ENCODE measurements around the gene CCP110.
A peak's percentile ranks its signal among the peaks of the same experiment; 100 is the strongest.

CCP110 gene, protein sequence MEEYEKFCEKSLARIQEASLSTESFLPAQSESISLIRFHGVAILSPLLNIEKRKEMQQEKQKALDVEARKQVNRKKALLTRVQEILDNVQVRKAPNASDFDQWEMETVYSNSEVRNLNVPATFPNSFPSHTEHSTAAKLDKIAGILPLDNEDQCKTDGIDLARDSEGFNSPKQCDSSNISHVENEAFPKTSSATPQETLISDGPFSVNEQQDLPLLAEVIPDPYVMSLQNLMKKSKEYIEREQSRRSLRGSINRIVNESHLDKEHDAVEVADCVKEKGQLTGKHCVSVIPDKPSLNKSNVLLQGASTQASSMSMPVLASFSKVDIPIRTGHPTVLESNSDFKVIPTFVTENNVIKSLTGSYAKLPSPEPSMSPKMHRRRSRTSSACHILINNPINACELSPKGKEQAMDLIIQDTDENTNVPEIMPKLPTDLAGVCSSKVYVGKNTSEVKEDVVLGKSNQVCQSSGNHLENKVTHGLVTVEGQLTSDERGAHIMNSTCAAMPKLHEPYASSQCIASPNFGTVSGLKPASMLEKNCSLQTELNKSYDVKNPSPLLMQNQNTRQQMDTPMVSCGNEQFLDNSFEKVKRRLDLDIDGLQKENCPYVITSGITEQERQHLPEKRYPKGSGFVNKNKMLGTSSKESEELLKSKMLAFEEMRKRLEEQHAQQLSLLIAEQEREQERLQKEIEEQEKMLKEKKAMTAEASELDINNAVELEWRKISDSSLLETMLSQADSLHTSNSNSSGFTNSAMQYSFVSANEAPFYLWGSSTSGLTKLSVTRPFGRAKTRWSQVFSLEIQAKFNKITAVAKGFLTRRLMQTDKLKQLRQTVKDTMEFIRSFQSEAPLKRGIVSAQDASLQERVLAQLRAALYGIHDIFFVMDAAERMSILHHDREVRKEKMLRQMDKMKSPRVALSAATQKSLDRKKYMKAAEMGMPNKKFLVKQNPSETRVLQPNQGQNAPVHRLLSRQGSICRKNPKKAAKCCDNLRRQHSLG

DNA sequence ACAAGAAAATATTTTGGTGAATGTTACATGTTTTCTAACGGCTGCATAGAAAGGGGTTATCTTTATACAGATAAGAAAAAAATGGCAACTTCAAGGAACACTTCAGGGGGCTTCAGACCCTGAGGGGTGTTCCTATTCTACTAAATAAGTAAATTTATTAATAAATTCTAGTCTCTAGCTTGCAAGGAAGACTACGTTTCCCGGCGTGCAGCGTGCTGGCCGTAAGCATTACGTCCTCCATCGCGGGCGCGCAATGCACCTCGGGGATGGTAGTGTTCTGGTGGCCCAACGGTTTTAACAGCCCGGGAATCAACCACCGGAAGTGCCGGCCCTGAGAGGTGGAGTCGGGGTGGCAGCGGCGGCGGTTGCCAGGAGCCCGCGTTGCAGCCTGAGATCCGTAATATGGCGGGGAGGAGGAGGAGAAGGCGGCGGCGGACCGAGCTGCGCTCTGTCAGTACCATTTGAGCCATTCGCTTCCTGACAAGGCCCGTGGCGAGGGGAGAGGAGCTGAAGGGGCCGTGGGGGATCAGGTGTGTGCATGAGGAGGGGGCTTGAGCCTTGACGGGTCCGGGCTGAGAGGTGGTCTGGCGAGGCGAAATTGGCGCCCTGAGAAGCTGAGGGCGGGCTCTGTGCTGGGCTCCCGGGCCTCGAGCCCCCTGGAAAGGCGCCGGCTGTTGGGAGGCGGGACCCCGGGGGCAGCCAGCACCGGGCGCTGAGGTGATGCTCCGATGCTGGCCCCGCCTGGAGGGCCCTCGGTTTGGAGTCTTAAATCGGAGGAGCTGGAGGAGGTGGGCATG is at the start of gene CCP110:
Gene CCP110, plus strand, starts transcription at position 384 of the 797 bp plus-strand sequence. CDS start 3,940 bp downstream, outside the sequence.
- peak; percentile 87 for FAIRE-seq
- DNase-seq (ENCODE audit: insufficient read length, low spot score), result peak; percentile 70

DNA sequence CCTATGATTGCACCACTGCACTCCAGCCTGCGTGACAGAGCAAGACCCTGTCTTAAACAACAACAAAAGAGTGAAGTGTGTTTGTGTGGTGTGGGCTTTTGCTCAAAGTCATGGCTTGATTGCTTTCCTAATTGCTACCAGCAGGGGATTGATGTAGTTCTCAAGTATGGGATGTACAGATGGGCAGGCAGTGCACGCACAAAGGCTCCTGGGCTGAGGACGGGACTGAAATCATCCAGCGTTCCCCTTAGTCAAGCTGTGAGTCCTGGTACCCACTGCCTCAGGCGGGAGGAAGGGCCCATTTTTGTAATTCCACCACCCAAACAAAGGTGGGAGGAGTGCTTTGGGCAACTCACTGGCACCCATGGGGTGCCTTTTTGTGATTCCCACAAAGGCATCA is 49.1 kb upstream of the CCP110 start:
- FAIRE-seq, result no peak
- DNase-seq (ENCODE audit: insufficient read length, low spot score), result no peak

DNA sequence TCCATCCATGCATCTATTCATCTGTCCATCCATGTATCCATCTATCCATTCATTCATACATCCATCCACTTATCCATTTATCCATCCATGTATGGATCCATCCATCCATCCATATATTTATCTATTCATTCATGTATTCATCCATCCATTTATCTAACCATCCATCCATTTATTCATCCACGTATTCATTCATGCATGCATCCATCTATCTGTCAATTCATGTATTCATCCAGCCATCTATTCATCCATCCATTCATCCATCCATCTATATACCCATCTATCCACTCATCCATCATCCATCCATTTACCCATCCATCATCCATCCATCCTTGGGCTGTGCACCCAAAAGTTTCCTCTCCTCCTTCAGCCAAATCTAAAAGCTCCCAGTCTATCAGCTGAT is 45.2 kb upstream of the CCP110 start:
- FAIRE-seq (no peak), DNase-seq (ENCODE audit: insufficient read length, low spot score) (no peak)

DNA sequence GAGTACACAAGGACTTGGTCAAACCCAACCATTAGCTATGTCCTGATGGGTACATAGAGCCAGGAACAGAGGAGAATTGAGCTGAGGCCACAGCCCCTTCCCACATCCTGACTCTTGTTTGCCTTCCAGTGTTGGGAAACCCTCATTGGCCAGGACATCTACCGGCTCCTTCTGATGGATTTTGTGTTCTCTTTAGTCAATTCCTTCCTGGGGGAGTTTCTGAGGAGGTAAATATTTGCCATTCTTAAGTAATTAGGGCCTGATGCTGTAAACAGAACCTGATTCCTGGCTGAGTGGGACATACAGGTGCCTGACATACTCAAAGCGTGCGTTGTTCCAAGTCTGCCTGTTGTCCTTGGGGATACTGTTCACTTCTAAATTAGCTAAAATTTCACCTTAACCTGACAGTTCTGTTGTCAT is 44.4 kb upstream of the CCP110 start:
- DNase-seq (ENCODE audit: insufficient read length, low spot score) (no peak), FAIRE-seq (no peak)

DNA sequence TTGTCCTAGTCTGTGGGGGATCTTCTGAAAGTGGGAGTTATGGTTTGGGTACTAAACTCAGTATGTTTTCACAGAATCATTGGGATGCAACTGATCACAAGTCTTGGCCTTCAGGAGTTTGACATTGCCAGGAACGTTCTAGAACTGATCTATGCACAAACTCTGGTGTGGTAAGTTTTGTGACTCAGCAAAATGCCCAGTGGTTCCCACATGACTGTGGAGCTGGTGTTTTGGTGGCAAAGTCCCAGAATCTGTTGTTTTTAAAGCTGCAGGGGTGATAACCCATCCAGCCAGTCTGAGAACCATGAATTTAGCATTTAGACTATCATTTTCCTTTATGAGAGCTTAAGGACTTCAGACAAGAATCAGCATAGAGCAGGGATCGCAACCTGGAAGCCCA is 42.4 kb upstream of the CCP110 start:
- FAIRE-seq, result no peak
- DNase-seq (ENCODE audit: insufficient read length, low spot score), result no peak

DNA sequence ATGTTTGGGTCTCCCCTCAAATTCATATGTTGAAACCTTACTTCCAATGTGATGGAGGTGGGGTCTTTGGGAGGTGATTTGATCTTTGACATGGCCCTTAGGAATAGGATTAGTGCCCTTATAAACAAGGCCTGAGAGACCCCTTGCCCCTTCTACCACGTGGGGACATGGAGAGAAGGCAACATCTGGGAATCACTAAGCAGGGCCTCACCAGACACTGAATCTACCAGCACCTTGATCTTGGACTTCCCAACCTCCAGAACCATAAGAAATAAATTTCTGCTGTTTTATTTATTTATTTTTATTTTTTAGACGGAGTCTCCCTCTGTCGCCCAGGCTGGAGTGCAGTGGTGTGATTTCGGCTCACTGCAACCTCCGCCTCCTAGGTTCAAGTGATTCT is 42.0 kb upstream of the CCP110 start:
- FAIRE-seq, result no peak
- no peak for DNase-seq (ENCODE audit: insufficient read length, low spot score)

DNA sequence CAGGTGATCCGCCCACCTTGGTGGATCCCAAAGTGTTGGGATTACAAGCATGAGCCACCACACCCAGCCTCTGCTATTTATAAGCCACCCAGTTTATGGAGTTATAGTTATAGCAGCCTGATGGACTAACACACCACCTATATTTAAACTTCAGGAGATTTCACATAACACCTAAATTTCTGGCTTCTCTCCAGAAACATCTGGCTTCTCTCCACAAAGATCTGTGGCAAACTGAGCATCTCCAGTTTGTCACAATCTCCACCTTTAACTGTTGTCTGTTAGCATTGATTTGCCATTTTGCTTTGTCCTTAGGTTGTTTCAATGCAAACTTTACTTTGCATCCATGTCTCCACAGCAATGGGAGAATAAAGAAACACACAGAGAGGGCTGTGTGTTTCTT is 41.5 kb upstream of the CCP110 start:
- FAIRE-seq, result no peak

DNA sequence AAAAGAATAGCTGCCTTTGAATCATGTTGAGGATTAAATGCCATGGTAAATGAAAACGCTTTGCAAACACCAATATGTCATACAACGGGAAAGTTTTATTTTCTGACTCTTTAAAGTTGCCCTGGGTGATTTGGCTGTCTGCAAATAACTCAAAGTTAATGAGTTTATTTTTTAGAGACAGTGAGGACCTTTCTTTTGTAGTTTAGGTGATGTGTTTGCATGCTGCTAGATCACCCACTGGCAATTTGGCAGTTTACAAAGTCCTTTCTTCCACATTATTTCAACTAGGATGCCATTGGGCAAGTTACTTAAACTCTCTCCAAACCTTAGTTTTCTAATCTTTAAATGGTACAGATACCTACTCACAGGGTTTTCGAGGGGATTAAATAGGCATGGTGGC is 39.6 kb upstream of the CCP110 start:
- DNase-seq (ENCODE audit: insufficient read length, low spot score) (no peak), FAIRE-seq (no peak)

More for the DNA sequence above, 41.5 kb upstream of the CCP110 start:
- DNase-seq (ENCODE audit: insufficient read length, low spot score), result no peak

DNA sequence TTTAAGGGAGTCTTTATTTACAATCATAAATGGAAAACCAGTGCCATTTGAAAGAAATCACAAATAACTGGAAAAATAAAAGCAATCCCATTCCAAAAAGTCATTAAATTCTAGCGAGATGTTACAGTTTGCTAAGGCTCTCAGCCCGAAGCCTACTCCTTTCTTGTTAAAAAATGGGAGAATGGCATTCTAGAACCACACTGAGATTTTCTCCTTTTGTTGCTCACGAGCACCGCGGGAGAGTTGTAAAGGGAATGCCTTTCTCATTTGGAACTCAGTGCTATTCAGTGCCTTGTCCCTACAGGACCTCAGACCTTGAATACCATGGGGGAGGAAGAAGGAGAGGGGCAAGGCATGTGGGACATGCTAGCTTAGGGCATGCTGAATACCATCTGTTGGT is 38.1 kb upstream of the CCP110 start:
- DNase-seq (ENCODE audit: insufficient read length, low spot score) (no peak), FAIRE-seq (no peak)

DNA sequence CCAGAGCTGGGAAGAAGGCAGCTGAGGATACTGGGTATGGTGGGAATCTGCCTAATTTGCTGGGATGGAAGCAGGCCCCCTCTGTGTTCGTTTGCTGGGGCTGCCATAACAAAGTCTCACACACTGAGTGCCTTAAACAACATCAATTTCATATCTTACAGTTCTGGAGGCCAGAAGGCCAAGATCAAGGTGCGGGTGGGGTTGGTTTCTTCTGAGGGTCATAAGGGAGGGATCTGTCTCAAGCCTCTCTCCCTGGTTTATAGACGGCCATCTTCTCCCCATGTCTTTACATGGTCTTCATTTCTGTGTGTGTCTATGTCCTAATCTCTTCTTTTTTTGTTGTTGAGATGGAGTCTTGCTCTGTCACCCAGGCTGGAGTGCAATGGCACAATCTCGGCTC is 37.7 kb upstream of the CCP110 start:
- DNase-seq (ENCODE audit: insufficient read length, low spot score) (no peak), FAIRE-seq (no peak)

DNA sequence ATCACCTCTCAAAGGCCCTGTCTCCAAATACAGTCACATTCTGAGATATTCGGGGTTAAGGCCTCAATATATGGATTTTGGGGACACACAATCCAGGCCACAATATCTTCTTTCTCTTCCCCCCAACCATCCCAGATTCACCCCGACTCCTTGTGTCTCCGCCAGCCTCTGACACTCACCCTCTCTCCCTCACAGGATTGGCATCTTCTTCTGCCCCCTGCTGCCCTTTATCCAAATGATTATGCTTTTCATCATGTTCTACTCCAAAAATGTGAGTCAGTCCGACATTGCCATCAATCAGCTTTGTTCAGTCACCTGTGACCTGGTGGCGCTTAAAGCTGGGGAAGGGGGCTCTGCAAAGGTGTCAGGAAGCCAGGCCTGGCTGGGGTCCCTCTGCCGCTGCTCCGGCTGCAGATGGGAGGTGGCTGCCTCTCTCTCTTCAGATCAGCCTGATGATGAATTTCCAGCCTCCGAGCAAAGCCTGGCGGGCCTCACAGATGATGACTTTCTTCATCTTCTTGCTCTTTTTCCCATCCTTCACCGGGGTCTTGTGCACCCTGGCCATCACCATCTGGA is 36.9 kb upstream of the CCP110 start:
- DNase-seq (ENCODE audit: insufficient read length, low spot score) (no peak), FAIRE-seq (no peak)

DNA sequence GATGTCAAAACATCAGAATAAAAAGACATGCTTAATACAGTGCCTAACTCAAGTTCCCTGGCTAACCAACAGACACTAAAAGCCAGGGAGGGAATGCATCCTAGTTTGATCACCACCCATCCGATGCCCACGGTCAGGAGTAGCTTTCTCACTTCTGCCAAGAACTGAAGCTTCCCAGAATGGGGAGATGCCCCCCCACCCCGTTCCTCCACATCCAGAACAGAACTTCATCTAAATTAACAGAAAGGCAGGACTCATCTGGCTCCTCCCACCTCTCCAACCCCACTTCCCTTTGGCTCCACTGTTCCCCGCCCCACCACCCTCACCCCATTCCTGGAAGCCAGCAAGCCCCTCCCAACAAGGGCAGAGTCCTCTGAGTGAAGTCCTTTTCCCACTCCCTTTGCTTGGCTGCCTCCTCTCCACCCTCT is 35.5 kb upstream of the CCP110 start:
- no peak for FAIRE-seq

DNA sequence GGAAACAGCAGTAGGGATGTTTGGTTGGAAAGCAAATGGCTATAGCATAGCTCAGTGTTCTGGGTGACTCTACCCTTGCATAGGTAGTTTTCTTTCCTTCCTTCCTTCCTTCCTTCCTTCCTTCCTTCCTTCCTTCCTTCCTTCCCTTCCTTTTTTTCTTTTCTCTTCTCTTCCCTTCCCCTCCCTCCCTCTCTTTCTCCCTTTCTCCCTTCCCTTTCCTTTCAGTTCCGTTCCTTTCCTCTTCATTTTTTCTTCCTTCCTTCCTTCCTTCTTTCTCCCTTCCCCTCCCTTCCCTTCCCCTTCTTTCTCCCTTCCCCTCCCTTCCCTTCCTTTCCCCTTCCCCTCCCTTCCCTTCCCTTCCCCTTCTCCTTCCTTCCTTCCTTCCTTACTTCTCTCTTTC is 33.1 kb upstream of the CCP110 start:
- FAIRE-seq, result no peak

More for the DNA sequence above, 35.5 kb upstream of the CCP110 start:
- DNase-seq (ENCODE audit: insufficient read length, low spot score), result no peak

DNA sequence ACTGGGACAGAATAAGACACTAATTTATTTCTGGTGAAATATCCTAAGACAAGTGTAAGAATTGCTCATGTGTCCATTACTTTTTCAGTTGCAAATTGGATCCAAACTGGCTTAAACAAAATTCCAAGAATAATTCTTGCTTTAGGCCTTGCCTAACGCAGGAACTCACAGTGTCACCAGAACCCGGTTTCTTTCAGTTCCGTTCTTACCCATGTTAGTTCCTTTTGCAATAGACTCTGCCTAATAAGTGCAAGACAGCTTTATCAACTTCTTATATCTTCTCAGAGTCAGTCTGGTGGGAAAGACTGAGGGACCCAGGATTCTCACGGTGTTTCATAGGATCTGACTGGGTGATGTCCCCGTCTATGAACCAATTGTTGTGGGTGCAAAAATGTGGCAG is 26.6 kb upstream of the CCP110 start:
- no peak for DNase-seq (ENCODE audit: insufficient read length, low spot score)
- no peak for FAIRE-seq

More for the DNA sequence above, 33.1 kb upstream of the CCP110 start:
- no peak for DNase-seq (ENCODE audit: insufficient read length, low spot score)

DNA sequence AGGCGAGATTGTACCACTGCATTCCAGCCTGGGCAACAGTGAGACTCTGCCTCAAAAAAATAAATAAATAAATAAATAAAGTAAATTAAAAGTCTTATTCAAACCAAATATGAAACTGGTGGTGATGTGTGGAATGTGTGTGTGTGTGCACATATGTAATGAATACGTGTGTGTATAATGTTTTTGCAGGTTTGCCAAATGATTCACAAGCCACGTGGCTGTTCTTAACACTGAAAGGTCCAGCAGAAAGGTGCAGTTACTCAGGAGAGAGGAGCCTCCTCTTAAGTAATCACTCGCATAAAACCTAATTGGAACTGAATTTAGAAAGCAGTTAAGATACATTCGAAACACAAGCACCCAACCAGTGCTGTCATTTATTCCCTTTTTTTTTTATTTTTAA is 24.7 kb upstream of the CCP110 start:
- no peak for DNase-seq (ENCODE audit: insufficient read length, low spot score)

DNA sequence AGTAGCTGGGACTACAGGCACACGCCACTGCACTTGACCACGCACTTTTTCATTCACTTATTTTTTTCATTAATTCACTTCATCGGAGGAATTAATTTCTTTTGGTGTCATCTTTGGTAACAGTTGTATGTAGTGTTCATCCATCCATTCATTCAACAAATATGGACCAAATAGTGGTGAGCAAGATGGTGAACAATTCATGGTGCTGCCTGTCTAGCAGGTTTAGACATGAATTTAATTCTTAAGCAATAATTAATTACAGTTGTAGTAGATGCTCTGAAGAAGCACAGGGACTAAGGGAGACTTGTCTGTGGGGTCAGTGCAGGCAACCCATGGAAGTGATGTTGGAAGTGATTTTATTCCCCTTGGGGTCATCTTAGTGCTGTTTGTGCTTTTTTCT is 24.3 kb upstream of the CCP110 start:
- FAIRE-seq, result no peak
- DNase-seq (ENCODE audit: insufficient read length, low spot score), result no peak

More for the DNA sequence above, 24.7 kb upstream of the CCP110 start:
- no peak for FAIRE-seq

DNA sequence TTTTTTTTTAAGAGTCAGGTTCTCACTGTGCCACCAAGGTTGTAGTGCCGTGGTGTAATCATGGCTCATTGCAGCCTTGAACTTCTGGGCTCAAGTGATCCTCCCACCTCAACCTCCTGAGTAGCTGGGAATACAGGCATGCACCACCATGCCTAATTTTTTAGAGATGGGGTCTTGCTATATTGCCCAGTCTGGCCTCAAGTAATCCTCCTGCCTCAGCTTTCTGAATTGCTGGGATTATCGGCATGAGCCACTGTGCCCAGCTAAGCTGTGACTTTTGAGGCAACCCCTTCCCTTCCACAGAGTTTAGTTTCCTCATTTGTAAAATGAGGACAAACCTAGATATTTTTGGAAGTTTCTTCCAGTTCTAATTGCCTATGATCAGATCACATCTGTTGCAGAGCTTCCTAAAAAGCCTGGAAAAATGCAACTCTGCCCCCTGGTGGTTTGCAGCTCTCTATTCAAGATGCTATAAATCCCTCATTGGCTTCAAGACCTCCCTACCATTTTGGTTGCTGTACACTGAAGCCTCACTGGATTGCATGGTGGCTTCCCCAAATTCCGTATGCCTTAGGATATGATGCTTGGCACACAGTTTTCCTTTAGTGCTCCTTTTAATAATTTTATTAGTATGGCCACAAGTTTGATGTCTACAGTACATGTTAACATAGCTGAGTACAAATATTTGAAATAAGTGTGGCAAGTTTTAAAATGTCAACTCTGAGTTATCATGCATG is 21.2 kb upstream of the CCP110 start:
- DNase-seq (ENCODE audit: insufficient read length, low spot score), result peak; percentile 40
- FAIRE-seq, result no peak

DNA sequence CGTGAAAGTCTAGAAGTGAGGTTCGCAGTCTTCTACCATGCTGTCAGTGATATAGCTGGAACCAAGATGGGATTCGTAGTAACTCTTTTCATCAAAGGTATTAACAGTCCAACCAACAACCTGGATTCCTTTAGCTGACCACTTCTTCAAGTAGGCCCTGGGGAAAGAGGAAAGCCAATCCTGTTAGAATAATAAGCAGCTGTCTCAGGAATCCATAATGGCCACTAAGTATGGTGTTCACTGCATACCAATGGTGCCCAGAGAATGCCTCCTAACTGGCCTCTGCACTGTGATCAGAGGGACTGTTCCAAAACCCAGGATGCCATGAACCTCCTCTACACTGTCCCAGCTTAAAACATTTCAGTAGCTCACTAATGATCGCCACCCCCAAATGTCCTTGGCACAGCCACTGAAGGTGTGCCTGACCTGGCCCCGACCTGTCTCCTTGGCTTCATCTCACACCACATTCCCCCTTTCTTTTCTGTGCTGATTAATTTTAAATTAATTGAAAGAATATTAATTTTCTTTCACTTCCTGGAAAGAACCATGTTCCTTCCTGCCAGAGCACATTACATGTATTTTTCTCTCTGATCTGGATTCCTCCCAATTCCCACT is 20.2 kb upstream of the CCP110 start:
- DNase-seq (ENCODE audit: insufficient read length, low spot score) (no peak), FAIRE-seq (no peak)

DNA sequence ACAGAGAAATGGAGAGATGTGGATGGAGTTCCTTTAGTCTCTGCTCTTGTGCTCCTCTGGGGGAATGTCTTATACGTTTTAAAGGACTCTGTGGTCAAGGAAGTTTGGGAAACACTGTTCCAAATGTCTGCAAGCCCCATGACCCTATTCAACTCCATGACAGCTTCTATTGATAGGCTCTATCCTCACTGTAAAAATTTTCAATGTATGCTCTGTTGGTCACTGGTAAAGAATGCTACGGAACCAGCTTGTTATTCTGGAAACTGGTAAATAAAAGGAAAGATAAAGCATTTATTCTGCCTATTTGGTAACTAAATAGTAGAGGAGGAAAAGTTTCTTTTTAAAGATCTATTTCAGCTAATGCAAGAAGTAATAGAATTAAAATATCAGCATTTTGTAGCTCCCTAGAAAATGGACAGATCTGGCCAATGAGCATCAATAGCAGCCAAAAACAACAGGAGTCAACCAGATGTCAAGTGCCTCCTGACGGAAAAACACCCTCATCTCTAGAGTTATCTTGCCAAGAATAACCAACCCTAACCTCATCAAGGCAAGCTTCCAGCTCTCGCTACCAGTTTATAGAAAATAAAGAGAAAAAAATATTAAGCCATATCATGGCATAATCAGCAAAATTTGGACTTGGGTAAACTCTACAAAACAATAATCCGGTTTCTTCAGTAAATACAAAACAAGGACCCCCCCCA is 18.0 kb upstream of the CCP110 start:
- FAIRE-seq (no peak), DNase-seq (ENCODE audit: insufficient read length, low spot score) (no peak)

All from GM19239 (cell line).